ENCODE measurements around the gene TMEM200A.

DNA sequence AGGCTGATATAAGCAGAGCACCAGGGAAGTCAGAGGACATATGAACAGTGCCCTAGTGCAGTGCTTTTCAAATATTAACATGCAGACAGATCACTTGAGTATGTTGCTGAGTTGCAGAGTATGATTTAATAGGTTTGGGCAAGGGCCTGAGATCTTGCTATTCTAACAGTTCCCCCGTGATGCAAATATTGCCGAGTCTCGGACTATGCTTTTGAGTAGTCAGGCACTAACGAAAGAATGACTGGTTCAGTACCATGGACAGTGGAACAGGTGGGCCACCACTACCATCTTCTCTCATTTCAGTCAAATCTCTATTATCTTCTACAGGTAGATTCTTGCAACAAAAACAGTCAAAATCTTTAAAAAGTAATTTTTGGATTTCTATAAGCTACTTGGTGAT lies 3.7 kb upstream of the TMEM200A start:
- TF ChIP-seq EZH2 (IDR thresholded peaks at IDR 0.05; ENCODE audit: borderline replicate concordance, insufficient read depth, low read length, poor library complexity, severe bottlenecking) (no peak), TAF1 (IDR thresholded peaks at IDR 0.05; ENCODE audit: low read depth) (no peak), CTCF (IDR thresholded peaks at IDR 0.05; ENCODE audit: poor library complexity, severe bottlenecking) (no peak), SMC3 (conservative IDR thresholded peaks at IDR 0.05; ENCODE audit: poor library complexity) (no peak), POLR2AphosphoS5 (IDR thresholded peaks at IDR 0.05) (no peak), EP300 (conservative IDR thresholded peaks at IDR 0.05; ENCODE audit: poor library complexity, severe bottlenecking) (no peak)
- TF ChIP-seq, protein P1, sequence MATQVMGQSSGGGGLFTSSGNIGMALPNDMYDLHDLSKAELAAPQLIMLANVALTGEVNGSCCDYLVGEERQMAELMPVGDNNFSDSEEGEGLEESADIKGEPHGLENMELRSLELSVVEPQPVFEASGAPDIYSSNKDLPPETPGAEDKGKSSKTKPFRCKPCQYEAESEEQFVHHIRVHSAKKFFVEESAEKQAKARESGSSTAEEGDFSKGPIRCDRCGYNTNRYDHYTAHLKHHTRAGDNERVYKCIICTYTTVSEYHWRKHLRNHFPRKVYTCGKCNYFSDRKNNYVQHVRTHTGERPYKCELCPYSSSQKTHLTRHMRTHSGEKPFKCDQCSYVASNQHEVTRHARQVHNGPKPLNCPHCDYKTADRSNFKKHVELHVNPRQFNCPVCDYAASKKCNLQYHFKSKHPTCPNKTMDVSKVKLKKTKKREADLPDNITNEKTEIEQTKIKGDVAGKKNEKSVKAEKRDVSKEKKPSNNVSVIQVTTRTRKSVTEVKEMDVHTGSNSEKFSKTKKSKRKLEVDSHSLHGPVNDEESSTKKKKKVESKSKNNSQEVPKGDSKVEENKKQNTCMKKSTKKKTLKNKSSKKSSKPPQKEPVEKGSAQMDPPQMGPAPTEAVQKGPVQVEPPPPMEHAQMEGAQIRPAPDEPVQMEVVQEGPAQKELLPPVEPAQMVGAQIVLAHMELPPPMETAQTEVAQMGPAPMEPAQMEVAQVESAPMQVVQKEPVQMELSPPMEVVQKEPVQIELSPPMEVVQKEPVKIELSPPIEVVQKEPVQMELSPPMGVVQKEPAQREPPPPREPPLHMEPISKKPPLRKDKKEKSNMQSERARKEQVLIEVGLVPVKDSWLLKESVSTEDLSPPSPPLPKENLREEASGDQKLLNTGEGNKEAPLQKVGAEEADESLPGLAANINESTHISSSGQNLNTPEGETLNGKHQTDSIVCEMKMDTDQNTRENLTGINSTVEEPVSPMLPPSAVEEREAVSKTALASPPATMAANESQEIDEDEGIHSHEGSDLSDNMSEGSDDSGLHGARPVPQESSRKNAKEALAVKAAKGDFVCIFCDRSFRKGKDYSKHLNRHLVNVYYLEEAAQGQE (IDR thresholded peaks at IDR 0.05; ENCODE audit: borderline replicate concordance), result no peak

Data from neural cell (in vitro differentiated cells).